Mucosa of rectum (tissue), 2 donors: Measurements from ENCODE around the gene LAIR2.

Source experiments
- H3K27ac ChIP-seq, 2 donors: one replicate each; pipeline ENCODE4 v1.7.0; 2013; ENCODE audit warnings: inconsistent platforms in 2 of 2, low read depth in 2 of 2, low read length in 2 of 2
- H3K27me3 ChIP-seq, 2 donors: one replicate each; pipeline ENCODE4 v1.7.0; 2013; ENCODE audit warnings: low read length in 2 of 2; ENCODE audit not compliant: control insufficient read depth in 2 of 2, insufficient read depth in 2 of 2
- H3K36me3 ChIP-seq, 2 donors: one replicate each; pipeline ENCODE4 v1.7.0; 2013; ENCODE audit warnings: low read length in 2 of 2; ENCODE audit not compliant: control insufficient read depth in 2 of 2, insufficient read depth in 2 of 2
- H3K4me1 ChIP-seq, 2 donors: one replicate each; pipeline ENCODE4 v1.7.0; 2013; ENCODE audit warnings: low read length in 2 of 2, mild to moderate bottlenecking in 1 of 2; ENCODE audit not compliant: control insufficient read depth in 2 of 2, insufficient read depth in 2 of 2
- H3K4me3 ChIP-seq, 2 donors: one replicate each; pipeline ENCODE4 v1.7.0; 2013; ENCODE audit warnings: low read length in 2 of 2
- H3K9ac ChIP-seq, 2 donors: one replicate each; pipeline ENCODE4 v1.7.0; 2013; ENCODE audit warnings: low read length in 2 of 2, low read depth in 1 of 2, mild to moderate bottlenecking in 1 of 2
- H3K9me3 ChIP-seq, 2 donors: one replicate each; pipeline ENCODE4 v1.7.0; 2013; ENCODE audit warnings: low read length in 2 of 2; ENCODE audit not compliant: control insufficient read depth in 2 of 2
- donor health status: healthy.
- donor health status: Normal muscosa, but diverticular disease.

Gene LAIR2

DNA sequence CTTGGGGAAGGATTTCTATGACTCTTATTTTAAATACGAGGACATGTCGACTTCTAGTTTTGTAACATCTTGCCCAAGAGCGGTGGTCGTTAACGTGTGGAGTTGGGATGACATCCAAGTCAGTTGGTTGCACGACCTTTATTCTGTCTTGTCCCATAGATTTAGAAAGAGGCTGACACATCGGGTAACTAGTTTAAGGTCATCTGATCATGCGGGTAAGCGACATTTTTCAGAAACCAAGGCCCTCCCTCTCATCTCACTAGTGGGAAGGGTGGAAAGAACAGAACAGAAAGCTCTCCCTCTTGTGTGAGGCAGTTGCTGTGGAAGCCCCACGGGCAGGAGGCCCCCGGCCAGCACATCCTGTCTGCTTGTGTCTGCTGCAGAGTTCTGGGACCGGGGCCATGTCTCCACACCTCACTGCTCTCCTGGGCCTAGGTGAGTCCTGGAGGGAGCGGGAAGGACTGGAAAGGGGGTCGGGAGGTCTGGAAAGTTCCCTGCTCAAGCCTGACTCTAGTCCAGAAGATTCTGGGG, at the start of gene LAIR2:
Gene LAIR2, plus strand, starts transcription at position 314 of the 531 bp plus-strand sequence. Its CDS starts 88 bp downstream, at position 402.
- Histone ChIP-seq H3K4me3 (no peak within 1 kb of the TSS), H3K27ac (no peak within 1 kb of the TSS), H3K9me3 (no peaks in the 10 kb centered on the region), H3K4me1 (no peaks in the 10 kb centered on the region), H3K9ac (no peak within 1 kb of the TSS), H3K36me3 (no peaks in the 10 kb centered on the region), H3K27me3 (peaks cover 0 to 3% of the 10 kb centered on the region in 2 donors)

DNA sequence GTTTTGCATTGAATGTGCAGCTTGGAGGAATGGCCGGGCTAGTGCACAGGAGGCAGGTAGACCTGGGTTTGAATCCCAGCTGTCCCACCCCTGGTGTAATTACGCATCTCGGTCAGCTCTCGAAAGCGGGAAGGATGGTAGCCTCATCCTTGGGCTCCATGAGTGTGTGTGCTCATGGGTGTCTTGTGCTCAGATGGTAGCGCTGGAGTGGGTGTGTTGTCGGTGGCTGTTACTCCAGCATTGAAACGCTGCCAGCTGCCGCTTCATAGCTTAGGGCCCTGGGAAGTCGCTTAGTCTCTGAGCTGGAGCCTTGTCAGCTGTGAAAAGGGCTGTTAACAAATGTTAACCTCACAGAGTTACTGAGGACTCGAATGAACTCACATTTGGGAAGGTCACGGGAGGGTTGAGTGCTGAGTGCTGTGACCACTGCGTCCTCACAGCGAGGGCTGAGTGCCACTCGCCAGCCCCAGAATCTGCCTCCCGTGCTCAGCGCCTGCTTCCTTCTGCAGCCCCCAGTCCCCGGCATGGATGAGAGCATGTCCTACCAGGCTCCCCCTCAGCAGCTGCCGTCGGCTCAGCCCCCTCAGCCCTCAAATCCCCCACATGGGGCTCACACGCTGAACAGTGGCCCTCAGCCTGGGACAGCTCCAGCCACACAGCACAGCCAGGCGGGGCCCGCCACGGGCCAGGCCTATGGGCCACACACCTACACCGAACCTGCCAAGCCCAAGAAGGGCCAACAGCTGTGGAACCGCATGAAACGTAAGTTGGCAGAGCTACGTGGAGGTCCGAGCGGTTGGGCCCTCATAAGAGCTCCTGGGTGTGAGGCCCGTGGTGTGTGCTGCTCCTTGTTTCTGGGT, 48.5 kb upstream of the LAIR2 start:
- Histone ChIP-seq H3K36me3 (peaks cover 73 to 82% of the 10 kb centered on the region in 2 donors), H3K9ac (no peak overlapping the region), H3K4me3 (no peak overlapping the region), H3K9me3 (no peaks in the 10 kb centered on the region), H3K27ac (no peak overlapping the region), H3K4me1 (peaks cover 17 to 21% of the 10 kb centered on the region in 2 donors), H3K27me3 (no peaks in the 10 kb centered on the region)

DNA sequence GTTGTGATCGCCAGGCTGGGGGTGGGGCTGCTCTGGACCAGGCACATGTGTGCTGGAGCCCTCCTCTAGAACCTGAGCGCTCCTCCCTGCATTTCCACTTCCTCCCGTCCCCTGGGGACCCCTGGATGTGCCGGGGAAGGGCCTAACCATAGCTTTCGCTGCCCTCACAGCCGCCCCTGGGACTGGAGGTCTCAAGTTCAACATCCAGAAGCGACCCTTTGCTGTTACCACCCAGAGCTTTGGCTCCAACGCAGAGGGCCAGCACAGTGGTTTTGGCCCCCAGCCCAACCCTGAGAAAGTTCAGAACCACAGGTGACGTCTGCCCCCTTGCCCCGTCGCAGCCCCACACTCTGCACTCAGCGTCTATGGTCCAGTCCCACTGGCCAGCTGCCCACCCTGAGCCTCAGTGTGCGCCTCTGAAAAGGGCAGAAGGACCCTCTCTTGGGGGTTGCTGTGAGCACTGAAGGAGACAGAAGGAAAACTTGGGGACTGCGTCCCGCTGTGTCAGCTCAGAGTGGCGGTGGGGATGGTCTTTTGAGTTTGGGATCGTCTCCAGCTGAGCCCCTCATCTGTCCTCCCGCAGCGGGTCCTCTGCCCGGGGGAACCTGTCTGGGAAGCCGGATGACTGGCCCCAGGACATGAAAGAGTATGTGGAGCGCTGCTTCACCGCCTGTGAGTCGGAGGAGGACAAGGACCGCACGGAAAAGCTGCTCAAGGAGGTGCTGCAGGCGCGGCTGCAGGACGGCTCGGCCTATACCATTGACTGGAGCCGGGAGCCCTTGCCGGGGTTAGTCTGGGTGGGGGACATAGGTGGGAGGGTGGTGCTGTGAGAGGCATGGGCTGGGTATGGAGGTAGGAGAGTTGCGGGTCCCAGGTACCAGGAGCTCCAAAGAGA, 47.6 kb upstream of the LAIR2 start:
- Histone ChIP-seq H3K4me1 (peaks cover 13 to 19% of the 10 kb centered on the region in 2 donors), H3K9ac (no peak overlapping the region), H3K9me3 (no peaks in the 10 kb centered on the region), H3K27me3 (no peaks in the 10 kb centered on the region), H3K27ac (no peak overlapping the region), H3K36me3 (peaks cover 81 to 90% of the 10 kb centered on the region in 2 donors), H3K4me3 (no peak overlapping the region)

GRCh38 chr19:54455786-54456422, 46.7 kb upstream of the LAIR2 start:
- H3K27me3 ChIP-seq: no peaks in the 10 kb centered on the region

DNA sequence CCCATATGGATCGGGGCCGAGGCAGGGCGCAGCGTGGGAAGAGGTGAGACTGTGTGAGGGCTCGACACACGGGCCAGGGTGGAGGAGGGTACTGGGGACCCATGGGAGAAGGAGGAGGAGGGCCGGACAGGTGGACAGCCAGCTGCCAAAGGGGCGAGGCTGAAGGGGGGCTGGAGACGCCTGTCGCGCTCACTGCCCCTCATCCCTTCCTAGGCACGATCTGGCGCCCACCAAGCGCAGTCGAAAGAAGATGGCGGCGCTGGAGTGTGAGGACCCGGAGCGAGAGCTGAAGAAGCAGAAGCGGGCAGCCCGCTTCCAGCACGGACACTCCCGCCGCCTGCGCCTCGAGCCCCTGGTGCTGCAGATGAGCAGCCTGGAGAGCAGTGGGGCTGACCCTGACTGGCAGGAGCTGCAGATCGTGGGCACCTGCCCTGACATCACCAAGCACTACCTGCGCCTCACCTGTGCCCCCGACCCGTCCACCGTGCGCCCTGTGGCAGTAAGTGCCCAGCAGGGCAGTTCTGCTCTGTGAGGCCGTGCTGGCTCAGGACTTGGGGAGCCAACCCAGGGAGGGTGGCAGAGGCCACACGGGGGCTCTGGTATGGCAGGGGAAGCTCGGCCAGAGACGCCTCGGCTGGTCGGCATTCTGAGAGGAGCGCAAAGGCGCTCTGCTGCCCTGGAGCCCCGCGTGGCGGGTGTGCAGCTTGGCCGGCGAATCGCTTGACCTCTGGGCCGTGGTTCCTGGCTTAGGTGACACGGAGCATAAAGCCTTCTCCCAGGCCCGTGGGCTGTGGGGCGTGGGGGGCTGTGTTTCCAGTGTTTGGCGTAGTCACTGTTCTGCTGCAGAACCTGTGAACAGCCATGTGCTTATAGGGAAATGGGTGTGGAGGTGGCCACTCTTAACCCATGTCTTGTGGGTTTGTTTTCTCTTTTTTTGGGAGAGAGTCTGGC, 45.9 kb upstream of the LAIR2 start:
- Histone ChIP-seq H3K4me1 (peaks cover 8 to 12% of the 10 kb centered on the region in 2 donors), H3K9me3 (no peaks in the 10 kb centered on the region), H3K27ac (no peak overlapping the region), H3K4me3 (no peak overlapping the region), H3K9ac (no peak overlapping the region), H3K27me3 (no peaks in the 10 kb centered on the region), H3K36me3 (peaks cover 87 to 90% of the 10 kb centered on the region in 2 donors)

More at GRCh38 chr19:54455786-54456422, 46.7 kb upstream of the LAIR2 start:
- Histone ChIP-seq H3K9me3 (no peaks in the 10 kb centered on the region), H3K36me3 (peaks cover 84 to 92% of the 10 kb centered on the region in 2 donors), H3K9ac (no peak overlapping the region), H3K27ac (no peak overlapping the region), H3K4me3 (no peak overlapping the region), H3K4me1 (peaks cover 4 to 12% of the 10 kb centered on the region in 2 donors)

DNA sequence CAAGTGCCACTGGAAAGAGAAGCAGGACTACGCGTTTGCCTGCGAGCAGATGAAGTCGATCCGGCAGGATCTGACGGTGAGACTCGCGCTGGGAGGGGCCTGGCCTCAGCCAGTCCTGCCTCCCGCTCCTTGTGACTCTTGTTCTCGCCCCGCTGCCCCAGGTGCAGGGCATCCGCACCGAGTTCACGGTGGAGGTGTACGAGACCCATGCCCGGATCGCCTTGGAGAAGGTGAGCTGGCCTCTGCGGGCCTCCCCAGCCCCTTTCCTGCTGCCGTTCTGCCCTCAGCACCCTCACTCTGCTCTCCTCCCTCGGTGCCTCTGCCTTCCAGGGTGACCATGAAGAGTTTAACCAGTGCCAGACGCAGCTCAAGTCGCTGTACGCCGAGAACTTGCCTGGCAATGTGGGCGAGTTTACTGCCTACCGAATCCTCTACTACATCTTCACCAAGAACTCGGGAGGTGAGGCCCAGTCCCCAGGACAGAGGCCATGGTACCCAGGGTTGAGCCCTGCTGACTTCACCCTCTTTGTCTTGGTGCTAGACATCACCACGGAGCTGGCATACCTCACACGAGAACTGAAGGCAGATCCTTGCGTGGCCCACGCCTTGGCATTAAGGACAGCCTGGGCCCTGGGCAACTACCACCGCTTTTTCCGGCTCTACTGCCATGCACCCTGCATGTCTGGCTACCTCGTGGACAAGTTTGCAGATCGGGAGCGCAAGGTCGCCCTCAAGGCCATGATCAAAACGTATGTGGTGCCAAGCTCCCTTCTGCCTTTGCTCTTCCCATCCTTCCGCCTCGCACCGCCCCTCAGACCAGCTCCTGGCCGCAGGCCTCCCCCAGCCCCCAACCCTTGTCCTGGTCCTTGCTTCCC, 44.6 kb upstream of the LAIR2 start:
- Histone ChIP-seq H3K27me3 (no peaks in the 10 kb centered on the region), H3K36me3 (peaks cover 74 to 77% of the 10 kb centered on the region in 2 donors), H3K27ac (no peak overlapping the region), H3K9ac (no peak overlapping the region), H3K4me1 (peaks cover 19 to 20% of the 10 kb centered on the region in 2 donors), H3K9me3 (no peaks in the 10 kb centered on the region), H3K4me3 (no peak overlapping the region)

- no peaks in the 10 kb centered on the region for H3K27me3 ChIP-seq
- H3K9ac ChIP-seq: no peak overlapping the region
- peaks cover 66 to 69% of the 10 kb centered on the region in 2 donors for H3K36me3 ChIP-seq
- no peaks in the 10 kb centered on the region for H3K9me3 ChIP-seq
- no peak overlapping the region for H3K27ac ChIP-seq
- peaks cover 19 to 20% of the 10 kb centered on the region in 2 donors for H3K4me1 ChIP-seq
- H3K4me3 ChIP-seq: no peak overlapping the region
These were observed 43.9 kb upstream of the LAIR2 start for GRCh38 chr19:54458648-54459281.
